Activated naive CD4-positive, alpha-beta T cell treated with anti-CD3 and anti-CD28 coated beads, Interleukin-2, amount 50 U/mL, for 72 hours (primary cell): ENCODE data around the gene CARD19. TPM values are rescaled to one million over a fixed set of nuclear protein-coding genes. Genes with fewer than 3 reads are reported as not detected.

Experiments
- ATAC-seq, 2 donors: fragments of 150-1000 bp; cut with Tn5 transposase; 2 replicates each; pipeline ENCODE4 v1.10.0; 2021; ENCODE audit warnings: mild to moderate bottlenecking in 2 of 2, moderate library complexity in 2 of 2
- DNase-seq, 2 donors: peaks; one replicate each; pipeline ENCODE4 v3.0.0; 2021 to 2022; ENCODE audit warnings: low spot score in 2 of 2
- H3K27ac Mint-ChIP-seq, 2 donors: one replicate each; pipeline ENCODE4 v1.8.0; 2022; ENCODE audit warnings: mild to moderate bottlenecking in 2 of 2, mixed read lengths in 2 of 2
- H3K36me3 Mint-ChIP-seq, 2 donors: one replicate each; pipeline ENCODE4 v1.8.0; 2022; ENCODE audit warnings: mixed read lengths in 2 of 2
- H3K9me3 Mint-ChIP-seq, 2 donors: one replicate each; pipeline ENCODE4 v1.8.0; 2022; ENCODE audit warnings: mixed read lengths in 2 of 2
- total RNA-seq, 2 donors: library from RNA; stranded (reverse); gene quantifications; one replicate each; pipeline ENCODE4 v1.2.3, GENCODE V29; 2022

CARD19 gene
- total RNA-seq, 2 donors from 2014 or later, result 58.1 to 82.6 TPM

DNA sequence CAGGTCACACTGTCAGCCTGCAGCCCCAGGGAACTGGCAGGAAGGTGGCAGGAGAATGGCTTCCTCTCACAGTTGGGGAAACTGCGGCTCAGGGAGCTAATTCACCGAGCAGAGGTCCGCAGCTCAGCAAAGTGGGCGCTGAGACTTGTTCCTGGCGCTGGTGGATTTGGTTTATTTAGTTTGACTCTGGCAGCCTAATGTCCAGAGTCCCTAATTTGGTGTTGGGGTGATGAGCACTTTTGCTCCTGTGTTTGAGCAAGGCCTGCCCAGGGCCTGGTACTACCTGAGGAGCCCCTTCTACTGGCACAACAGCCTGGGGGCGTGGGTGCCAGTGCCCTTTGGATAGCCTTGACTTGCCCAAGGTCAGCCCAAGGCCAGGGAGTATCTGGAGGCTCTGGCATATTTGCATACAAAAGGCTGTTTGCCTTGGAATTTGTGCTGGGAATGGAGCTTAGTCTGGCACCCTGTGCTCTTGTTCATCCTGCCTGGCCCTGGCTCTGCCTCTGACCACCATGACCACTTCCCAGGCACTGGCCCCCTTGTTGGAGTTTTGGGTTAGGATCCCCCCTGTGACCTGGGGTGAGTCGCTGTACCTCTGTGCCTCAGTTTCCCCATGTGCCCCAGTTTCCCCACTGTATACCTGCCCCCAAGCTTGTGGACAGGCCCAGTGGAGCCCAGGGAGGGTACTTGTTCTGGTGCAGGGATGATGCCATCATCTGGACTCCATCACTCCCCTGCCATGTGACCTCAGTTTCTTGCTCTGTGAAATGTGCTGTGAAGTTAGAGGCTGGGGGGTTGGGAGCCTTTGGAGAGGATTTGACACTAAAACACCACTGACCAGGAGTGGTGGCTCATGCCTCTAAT, 36.1 kb upstream of the CARD19 start:
- Mint-ChIP-seq H3K27ac (peak overlapping the region; percentile 97), H3K36me3 (peaks cover 23 to 33% of the 10 kb centered on the region in 2 donors), H3K9me3 (no peaks in the 10 kb centered on the region)
- no peak for DNase-seq
- ATAC-seq, result no peak

DNA sequence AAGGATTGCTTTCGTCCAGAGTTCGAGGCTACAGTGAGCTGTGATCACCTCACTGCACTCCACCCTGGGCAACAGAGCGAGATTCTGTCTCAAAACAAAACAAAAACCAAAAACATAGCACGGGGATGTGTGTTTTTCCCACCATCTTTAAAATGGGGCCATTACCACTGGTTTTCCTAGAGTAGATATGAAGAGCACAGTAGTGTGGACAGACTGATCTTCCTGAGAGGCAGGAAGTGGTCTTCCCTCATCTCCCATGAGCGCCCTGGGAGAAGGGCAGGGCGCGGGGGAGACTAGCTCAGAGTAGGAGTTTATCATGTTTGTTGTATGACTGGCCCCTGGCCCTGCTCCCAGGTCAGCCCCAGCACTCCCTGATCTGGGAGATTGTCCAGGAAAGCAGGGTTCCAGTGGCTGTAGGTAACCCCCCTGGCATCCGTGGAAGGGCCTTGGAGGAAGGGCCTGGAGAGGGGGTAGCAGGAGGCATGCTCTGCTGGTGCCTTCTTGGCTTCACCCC, 35.2 kb upstream of the CARD19 start:
- DNase-seq, result no peak
- ATAC-seq, result no peak
- H3K27ac Mint-ChIP-seq, result peak overlapping the region; percentile 97
- H3K36me3 Mint-ChIP-seq, result peaks cover 31 to 41% of the 10 kb centered on the region in 2 donors
- H3K9me3 Mint-ChIP-seq, result no peaks in the 10 kb centered on the region

DNA sequence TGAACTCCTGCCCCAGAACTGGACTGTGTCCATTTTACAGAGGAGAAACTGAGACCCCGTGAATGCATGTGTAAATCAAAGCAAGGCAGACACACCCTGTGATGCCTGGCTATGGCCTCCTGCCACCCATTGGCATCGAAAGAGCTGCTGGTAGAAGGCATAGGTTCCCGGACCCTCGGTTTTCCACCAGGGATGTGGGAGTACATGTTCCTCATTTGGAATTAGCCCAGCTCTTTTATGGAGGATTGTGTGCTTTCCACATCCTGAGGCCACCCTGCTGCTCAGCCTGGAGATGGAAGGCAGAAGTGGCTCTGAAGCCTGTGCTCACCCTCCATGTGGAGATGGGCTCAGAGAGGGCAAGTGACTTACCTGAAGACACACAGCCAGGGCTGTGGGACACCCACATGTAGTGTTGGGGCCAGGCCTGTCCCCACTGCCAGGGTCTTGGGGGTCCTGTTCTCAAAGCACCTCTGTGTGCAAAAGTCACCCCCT, 34.7 kb upstream of the CARD19 start:
- no peak for ATAC-seq
- H3K27ac Mint-ChIP-seq, result peak overlapping the region; percentile 97
- DNase-seq, result no peak

DNA sequence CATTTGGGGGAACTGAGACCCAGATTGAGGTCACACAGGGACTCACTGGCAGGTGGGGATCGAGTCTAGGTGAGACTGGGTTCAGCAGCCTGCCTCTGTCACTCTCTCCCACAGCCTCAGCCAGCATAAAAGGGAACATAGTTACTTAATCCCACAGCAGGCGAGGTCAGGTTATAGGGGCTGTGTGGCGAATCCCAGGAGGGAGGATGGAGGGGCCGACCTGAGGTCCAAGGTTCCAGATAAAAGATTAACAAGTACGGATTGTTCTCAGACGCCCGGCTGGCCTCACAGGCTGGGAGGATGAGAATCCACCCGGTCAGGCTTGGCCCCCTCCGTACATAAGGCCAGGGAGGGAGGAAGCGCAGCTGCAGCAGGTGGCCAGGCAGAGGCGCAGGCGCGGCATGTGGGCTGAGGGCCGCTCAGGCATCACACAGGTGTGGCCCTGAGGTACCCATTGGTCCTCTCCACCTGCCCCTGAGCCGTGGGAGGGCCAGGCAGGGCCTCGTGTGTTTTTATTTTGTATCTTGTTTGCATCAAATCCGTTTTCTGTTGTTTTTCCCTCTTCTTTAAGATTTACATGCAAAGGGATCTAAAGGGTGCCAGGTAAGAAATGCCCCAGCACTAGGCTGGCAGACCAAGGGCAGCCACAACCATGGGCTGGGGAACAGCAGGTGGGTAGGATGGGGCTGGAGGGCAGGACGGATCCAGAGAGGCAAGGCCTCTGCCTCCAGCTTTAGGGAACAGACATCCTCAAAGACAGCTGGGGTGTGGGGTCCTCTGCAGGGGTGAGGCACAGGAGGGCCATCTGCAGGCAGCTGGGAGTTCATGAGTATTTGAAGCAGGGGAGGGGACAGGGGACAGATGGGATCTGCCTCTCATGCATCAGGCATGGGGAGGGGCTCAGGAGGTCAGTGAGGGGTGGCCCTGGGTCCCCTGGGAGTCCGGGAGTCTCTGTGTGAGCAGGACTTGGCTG, 33.9 kb upstream of the CARD19 start:
- Mint-ChIP-seq H3K36me3 (peaks cover 39 to 53% of the 10 kb centered on the region in 2 donors), H3K27ac (peak overlapping the region; percentile 97), H3K9me3 (no peaks in the 10 kb centered on the region)
- DNase-seq, result peak in 1 of 2 donors; percentile 40
- no peak for ATAC-seq

More for the DNA sequence above, 34.7 kb upstream of the CARD19 start:
- Mint-ChIP-seq H3K36me3 (peaks cover 35 to 46% of the 10 kb centered on the region in 2 donors), H3K9me3 (no peaks in the 10 kb centered on the region)

DNA sequence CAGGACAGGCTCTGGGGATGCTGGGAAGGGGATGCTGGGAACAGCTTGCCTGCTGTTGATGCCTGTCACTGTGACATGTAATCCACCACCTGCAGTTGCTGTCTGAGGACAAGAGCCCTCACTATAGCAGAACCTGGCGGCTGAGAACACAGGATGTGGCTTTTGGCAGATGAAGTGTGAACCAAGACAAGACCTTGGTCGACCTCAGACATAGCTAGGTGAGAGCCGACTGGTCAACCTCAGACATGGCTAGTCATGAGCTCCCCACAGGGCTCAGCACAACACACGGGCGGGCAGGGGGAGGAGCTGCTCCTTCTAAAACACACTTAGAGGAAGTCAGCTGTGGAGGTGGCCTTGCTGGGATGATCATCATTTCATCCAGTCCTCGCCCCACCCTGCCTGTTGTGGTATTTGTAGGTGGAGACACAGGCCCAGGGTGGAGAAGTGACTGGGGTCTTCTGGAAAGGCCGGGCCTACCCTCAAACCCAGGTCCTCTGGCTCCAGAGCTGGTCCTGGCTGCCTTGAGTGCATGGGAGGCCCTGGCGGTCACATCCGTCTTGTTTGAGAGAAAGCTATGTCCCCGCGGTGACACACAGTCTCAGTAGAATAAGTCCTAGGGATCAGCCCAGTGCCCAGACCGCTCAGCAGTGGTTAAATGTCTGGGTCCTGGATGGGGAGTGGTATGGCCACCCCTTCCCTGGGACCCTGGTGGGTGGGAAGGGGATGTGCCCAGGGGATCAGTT, 31.5 kb upstream of the CARD19 start:
- H3K9me3 Mint-ChIP-seq, result no peaks in the 10 kb centered on the region
- ATAC-seq (peak; percentile 92 to 96), DNase-seq (peak; percentile 85 to 94)
- peaks cover 36 to 73% of the 10 kb centered on the region in 2 donors for H3K36me3 Mint-ChIP-seq
- H3K27ac Mint-ChIP-seq, result peak overlapping the region; percentile 97 to 98

DNA sequence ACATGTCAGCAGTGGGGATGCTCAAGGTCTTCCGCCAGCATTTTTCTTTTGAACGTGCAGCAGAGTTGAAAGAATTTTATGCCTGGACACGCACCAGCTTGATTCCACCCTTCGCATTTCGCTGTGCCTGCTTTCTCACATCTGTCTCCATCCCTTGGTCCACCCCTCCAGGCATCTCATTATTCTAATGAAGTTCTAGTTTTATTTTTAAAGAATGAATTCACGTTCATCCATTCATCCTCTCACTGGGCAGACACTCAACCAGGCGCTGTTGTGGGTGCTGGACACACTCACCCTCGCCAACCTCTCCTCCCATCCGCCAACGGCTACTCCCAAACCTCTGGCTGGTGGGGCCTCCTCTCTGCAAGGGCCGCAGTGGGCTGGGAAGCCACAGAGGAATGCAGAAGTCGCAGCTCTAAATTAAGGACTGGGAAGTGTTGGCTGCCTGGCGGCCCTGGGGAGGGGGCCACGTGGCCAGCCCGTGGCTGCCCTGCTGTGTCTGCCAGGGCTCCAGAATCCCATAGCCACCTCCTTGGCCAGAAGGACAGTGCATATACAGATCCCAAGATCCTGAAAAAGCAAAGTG, 30.8 kb upstream of the CARD19 start:
- ATAC-seq, result no peak
- H3K9me3 Mint-ChIP-seq, result no peaks in the 10 kb centered on the region

DNA sequence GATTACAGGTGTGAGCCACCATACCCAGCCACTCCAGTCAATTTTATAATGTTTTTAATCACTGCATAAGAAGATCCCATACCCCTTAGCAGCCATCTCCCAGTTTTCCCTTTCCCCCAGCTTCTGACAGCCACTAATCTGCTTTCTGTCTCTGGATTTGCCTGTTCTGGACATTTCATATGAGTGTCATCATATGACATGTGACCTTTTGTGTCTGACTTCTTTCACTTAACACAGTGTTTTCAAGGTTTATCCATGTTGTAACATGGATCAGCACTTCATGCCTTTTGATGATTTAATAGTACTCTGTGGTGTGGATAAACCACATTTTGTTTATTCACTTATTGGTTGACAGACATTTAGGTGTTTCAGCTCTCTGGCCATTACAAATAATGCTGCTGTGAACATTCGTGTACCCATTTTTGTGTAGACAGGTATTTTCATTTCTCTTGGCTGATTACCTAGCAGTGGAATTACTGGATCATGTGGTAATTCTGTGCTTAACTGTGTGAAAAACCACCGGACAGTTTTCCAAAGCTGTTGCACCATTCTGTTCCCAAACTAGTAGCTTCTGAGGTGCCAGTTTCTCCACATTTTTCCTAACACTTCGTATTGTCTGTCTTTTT, 28.9 kb upstream of the CARD19 start:
- DNase-seq (no peak), ATAC-seq (no peak)
- Mint-ChIP-seq H3K36me3 (peaks cover 22 to 74% of the 10 kb centered on the region in 2 donors), H3K9me3 (no peaks in the 10 kb centered on the region), H3K27ac (peak overlapping the region; percentile 9 to 97)

More for the DNA sequence above, 30.8 kb upstream of the CARD19 start:
- Mint-ChIP-seq H3K36me3 (peaks cover 29 to 74% of the 10 kb centered on the region in 2 donors), H3K27ac (peak overlapping the region; percentile 97 to 98)
- no peak for DNase-seq

DNA sequence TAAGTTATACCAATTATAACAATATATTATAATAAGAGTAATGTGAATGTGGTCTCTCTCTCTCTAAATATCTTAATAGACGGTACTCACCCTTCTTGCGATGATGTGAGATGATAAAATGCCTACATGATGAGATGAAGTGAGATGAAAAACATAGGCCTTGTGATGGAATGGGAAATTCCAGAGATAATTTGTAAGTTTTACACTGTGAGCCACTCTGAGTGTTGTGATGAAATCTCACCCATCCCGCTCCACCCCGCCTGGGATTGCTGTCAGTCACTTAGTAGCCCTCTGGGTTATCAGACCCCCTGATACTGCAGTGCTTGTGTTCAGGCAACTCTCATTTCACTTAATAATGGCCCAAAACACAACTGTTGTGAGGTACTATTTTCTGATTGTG, 27.1 kb upstream of the CARD19 start:
- Mint-ChIP-seq H3K27ac (no peak overlapping the region), H3K36me3 (peaks cover 22 to 68% of the 10 kb centered on the region in 2 donors), H3K9me3 (no peaks in the 10 kb centered on the region)
- no peak for ATAC-seq
- no peak for DNase-seq

DNA sequence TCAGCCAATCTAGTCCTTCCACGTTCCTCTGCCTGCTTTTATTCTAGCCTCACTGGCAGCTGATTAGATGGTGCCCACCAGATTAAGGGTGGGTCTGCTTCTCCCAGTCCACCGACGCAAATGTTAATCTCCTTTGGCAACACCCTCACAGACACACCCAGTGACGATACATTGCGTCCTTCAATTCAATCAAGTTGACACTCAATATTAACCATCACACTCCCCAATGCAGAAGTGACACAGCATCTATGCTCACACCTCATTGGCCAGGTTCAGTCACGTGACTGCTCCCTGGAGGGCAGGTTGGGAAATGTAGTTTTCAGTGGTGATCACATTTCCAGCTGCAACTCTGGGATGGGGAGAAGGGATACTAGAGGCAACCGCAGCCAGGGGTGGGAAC, 24.6 kb upstream of the CARD19 start:
- Mint-ChIP-seq H3K36me3 (peaks cover 6 to 46% of the 10 kb centered on the region in 2 donors), H3K27ac (peak overlapping the region in 1 of 2 donors; percentile 11)
- ATAC-seq, result peak in 1 of 2 donors; percentile 33

DNA sequence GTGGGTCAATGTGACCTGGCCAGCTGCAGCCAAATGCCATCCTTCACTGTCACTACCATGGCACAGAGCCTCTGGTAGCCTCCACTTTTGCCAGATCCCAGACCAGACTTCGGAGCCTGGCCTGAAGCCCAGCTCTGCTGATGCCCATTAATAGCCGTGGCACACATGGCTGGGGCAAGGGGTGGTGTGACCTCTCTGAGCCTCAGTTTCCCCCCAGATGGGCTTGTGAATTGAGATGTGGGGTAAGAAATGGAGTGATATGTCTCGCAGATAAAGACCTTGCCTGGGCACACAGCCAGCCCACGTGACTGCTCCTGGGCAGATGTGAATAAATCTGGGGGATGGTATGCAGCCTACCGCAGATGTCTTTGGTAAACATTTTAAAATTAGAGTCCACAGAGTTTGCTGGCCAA, 23.6 kb upstream of the CARD19 start:
- H3K9me3 Mint-ChIP-seq, result no peaks in the 10 kb centered on the region
- no peak for ATAC-seq
- H3K27ac Mint-ChIP-seq, result no peak overlapping the region
- peaks cover 0 to 41% of the 10 kb centered on the region in 2 donors for H3K36me3 Mint-ChIP-seq
- DNase-seq, result no peak

More for the DNA sequence above, 24.6 kb upstream of the CARD19 start:
- DNase-seq, result no peak
- H3K9me3 Mint-ChIP-seq, result no peaks in the 10 kb centered on the region

DNA sequence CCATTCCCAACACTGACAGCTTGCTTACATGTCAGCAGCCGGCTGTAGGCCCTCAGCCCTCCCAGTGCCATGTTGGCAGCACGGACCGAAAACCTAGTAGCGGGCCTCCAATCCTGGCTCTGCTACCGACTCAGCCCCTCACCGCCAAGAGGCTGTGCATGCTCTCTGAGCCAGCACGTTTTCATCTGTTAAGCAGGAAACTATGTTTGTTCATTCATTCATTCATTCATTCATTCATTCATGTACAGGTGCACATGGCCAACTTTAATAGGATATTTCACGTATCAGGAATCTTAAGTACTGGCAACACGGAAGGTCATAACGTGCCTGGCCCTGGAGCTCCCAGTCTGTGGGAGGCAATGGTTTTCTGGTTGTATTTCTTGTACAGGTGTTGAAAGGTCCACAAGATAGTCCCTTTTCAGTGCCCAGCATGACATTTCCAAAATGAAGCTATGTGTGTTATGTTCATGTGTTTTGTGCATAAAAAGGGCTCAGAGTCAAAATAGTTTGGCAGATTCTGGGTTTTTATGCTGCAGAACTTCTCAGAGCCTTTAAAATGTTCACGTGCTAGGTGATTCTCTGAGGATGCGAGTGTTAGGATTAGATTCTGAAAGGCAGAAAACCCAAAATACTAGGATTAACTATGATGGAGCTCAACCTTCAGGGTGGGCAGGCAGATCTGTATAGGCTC, 19.8 kb upstream of the CARD19 start:
- no peak for ATAC-seq
- H3K9me3 Mint-ChIP-seq, result no peaks in the 10 kb centered on the region

DNA sequence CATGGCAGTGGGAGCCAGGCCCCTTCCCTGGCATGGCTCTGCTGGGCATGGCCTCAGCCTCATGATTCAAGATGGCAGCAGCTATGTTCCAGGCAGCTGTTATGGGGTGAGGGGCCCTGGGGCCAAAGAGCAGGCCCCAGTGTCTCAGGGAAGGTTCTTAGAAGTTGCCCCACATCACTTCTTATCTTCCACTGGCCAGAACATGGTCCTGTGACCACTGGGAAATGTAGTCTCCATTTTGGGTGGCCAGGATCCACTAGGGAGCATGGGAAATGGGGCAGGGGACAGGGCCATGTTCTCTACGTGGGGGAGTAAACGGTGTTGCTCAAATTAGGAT, 19.3 kb upstream of the CARD19 start:
- ATAC-seq (no peak), DNase-seq (no peak)
- H3K36me3 Mint-ChIP-seq, result peaks cover 6 to 22% of the 10 kb centered on the region in 2 donors
- no peaks in the 10 kb centered on the region for H3K9me3 Mint-ChIP-seq
- peak overlapping the region; percentile 68 to 70 for H3K27ac Mint-ChIP-seq

More for the DNA sequence above, 19.8 kb upstream of the CARD19 start:
- H3K27ac Mint-ChIP-seq, result peak overlapping the region in 1 of 2 donors; percentile 68
- no peak for DNase-seq
- H3K36me3 Mint-ChIP-seq, result peaks cover 6 to 22% of the 10 kb centered on the region in 2 donors

DNA sequence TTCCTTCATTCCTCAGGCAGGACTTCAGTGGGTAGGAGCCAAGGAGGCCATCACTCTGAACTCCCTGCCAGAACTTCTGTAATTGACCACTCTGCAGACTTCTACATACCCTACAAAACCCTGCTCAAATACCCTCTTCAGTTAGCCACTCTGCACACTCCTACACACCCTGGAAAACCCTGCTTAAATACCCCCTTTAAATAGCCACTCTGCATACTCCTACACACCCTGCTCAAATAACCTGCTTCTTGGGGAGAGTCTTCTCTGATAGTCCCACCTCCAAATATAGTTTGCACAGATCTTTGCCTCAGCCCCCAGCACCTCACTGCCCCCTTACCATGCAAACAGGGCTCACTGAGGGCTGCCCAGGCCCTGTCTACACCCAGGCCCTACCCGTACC, 18.6 kb upstream of the CARD19 start:
- H3K36me3 Mint-ChIP-seq, result peaks cover 6 to 26% of the 10 kb centered on the region in 2 donors
- no peaks in the 10 kb centered on the region for H3K9me3 Mint-ChIP-seq
- peak overlapping the region in 1 of 2 donors; percentile 68 for H3K27ac Mint-ChIP-seq
- no peak for ATAC-seq
- no peak for DNase-seq

DNA sequence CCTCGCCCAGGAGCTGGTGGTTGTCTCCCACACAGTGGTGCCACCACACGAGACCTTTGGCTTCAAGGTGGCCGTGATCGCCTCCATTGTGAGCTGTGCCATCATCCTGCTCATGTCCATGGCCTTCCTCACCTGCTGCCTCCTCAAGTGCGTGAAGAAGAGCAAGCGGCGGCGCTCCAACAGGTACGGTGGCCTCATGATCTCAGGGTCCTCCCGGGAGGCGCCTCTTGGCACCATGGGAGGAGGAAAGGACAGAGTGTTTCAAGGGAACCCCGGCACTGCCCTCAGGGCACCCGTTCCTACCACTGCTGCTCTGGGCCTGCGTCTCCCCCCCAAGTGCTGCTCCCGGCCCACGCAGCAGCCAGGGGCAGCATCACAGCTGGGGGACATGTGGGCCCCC, 18.2 kb upstream of the CARD19 start:
- no peak for DNase-seq
- Mint-ChIP-seq H3K27ac (peak overlapping the region in 1 of 2 donors; percentile 68), H3K36me3 (peaks cover 6 to 30% of the 10 kb centered on the region in 2 donors), H3K9me3 (no peaks in the 10 kb centered on the region)
- no peak for ATAC-seq

DNA sequence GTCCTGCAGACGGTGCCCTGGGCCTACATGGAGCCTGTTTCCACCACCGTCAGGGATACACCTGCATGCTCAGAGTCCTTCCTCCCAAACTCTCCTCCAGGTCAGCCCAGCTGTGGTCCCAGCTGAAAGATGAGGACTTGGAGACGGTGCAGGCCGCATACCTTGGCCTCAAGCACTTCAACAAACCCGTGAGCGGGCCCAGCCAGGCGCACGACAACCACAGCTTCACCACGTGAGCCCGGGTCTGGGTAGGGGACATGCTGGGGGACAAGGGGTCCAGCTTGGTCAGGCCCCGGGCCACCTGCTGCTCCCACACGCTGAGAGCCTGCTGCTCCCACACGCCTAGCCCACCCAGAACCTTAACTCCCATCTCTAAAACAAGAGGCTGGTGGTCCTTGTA, 16.6 kb upstream of the CARD19 start:
- H3K36me3 Mint-ChIP-seq, result peaks cover 12 to 40% of the 10 kb centered on the region in 2 donors
- ATAC-seq, result no peak

More for the DNA sequence above, 16.6 kb upstream of the CARD19 start:
- H3K27ac Mint-ChIP-seq, result peak overlapping the region; percentile 31 to 49
- DNase-seq, result peak in 1 of 2 donors; percentile 52
- H3K9me3 Mint-ChIP-seq, result peaks cover 0 to 5% of the 10 kb centered on the region in 2 donors
